CD14-positive monocyte (primary cell): ENCODE data around the gene DSTN. TPM values are rescaled to one million over a fixed set of nuclear protein-coding genes. Genes with fewer than 3 reads are reported as not detected.

Experiments used
- DNase-seq, 3 donors: peaks; one replicate each; pipeline ENCODE4 v3.0.0-alpha.2; 2011 to 2022
- H2AFZ ChIP-seq: 2 replicates; pipeline ENCODE4 v1.6.0; 2012; ENCODE audit warnings: mild to moderate bottlenecking, low read depth, low read length, inconsistent platforms; ENCODE audit not compliant: insufficient read depth, poor library complexity, severe bottlenecking
- H3K27ac ChIP-seq, 2 donors: 1 replicate in 1 of 2; 2 replicates in 1 of 2; pipeline ENCODE4 v1.5.1; 2012 to 2013; ENCODE audit warnings: low read length in 2 of 2, control low read depth in 1 of 2, inconsistent platforms in 1 of 2, low read depth in 1 of 2, mild to moderate bottlenecking in 1 of 2
- H3K27me3 ChIP-seq, 2 donors: one replicate each; pipeline versions ENCODE4 v1.6.0 to v1.6.1; 2011 to 2013; ENCODE audit warnings: low read length in 2 of 2; ENCODE audit not compliant: control insufficient read depth in 2 of 2, insufficient read depth in 2 of 2
- H3K36me3 ChIP-seq, 2 donors: replicated peaks in 1 of 2; 1 replicate in 1 of 2; 2 replicates in 1 of 2; pipeline versions ENCODE4 v1.5.1 to v1.6.1; 2012 to 2013; ENCODE audit warnings: low read length in 2 of 2, control low read depth in 1 of 2, inconsistent platforms in 1 of 2, mild to moderate bottlenecking in 1 of 2; ENCODE audit not compliant: insufficient read depth in 2 of 2, control insufficient read depth in 1 of 2
- H3K4me1 ChIP-seq, 2 donors: 1 replicate in 1 of 2; 2 replicates in 1 of 2; pipeline versions ENCODE4 v1.5.1 to v1.6.1; 2012 to 2013; ENCODE audit warnings: low read length in 2 of 2, control low read depth in 1 of 2, inconsistent platforms in 1 of 2, mild to moderate bottlenecking in 1 of 2, moderate library complexity in 1 of 2; ENCODE audit not compliant: insufficient read depth in 2 of 2, control insufficient read depth in 1 of 2
- H3K4me2 ChIP-seq: replicated peaks from 2 replicates; pipeline ENCODE3; 2012; ENCODE audit warnings: low read length, moderate library complexity, mild to moderate bottlenecking; ENCODE audit not compliant: poor library complexity, severe bottlenecking; ENCODE audit errors: extremely low read depth
- H3K4me3 ChIP-seq, 3 experiments: fragments of 200-600 bp in 1 of 3; sonication (generic) in 1 of 3; replicated peaks in 1 of 3; 1 replicate in 2 of 3; 2 replicates in 1 of 3; pipeline ENCODE4 v1.5.1; 2011 to 2013; ENCODE audit warnings: low read length in 3 of 3, mild to moderate bottlenecking in 3 of 3, control low read depth in 2 of 3, low read depth in 2 of 3, inconsistent platforms in 1 of 3, moderate library complexity in 1 of 3
- H3K79me2 ChIP-seq: 2 replicates; pipeline ENCODE4 v1.6.0; 2012; ENCODE audit warnings: mild to moderate bottlenecking, control low read depth, inconsistent platforms, low read length, moderate library complexity; ENCODE audit not compliant: insufficient read depth
- H3K9ac ChIP-seq: 2 replicates; pipeline ENCODE4 v1.6.0; 2017; ENCODE audit warnings: low read length, mild to moderate bottlenecking; ENCODE audit not compliant: insufficient read depth, poor library complexity, severe bottlenecking
- H3K9me3 ChIP-seq, 2 donors: replicated peaks in 1 of 2; 1 replicate in 1 of 2; 2 replicates in 1 of 2; pipeline versions ENCODE4 v1.5.1 to v1.6.1; 2012 to 2013; ENCODE audit warnings: low read length in 2 of 2, control low read depth in 1 of 2; ENCODE audit not compliant: control insufficient read depth in 1 of 2, insufficient read depth in 1 of 2
- H4K20me1 ChIP-seq: 2 replicates; pipeline ENCODE4 v1.6.0; 2012; ENCODE audit warnings: mild to moderate bottlenecking, low read length, control low read depth, moderate library complexity; ENCODE audit not compliant: insufficient read depth
- H3K27ac Mint-ChIP-seq, 7 donors: one replicate each; pipeline ENCODE4 v1.8.0; 2020; ENCODE audit warnings: mild to moderate bottlenecking in 7 of 7, mixed read lengths in 7 of 7, moderate library complexity in 6 of 7, inconsistent platforms in 2 of 7
- H3K27me3 Mint-ChIP-seq, 3 donors: one replicate each; pipeline ENCODE4 v1.8.0; 2021 to 2022; ENCODE audit warnings: low read depth in 3 of 3, mild to moderate bottlenecking in 3 of 3, mixed read lengths in 3 of 3, moderate library complexity in 3 of 3, inconsistent platforms in 1 of 3
- H3K36me3 Mint-ChIP-seq, 2 donors: one replicate each; pipeline ENCODE4 v1.8.0; 2020; ENCODE audit warnings: mixed read lengths in 2 of 2, inconsistent platforms in 1 of 2, mild to moderate bottlenecking in 1 of 2
- H3K4me1 Mint-ChIP-seq: one replicate; pipeline ENCODE4 v1.8.0; 2020; ENCODE audit warnings: mild to moderate bottlenecking, mixed read lengths
- H3K4me3 Mint-ChIP-seq, 2 donors: one replicate each; pipeline ENCODE4 v1.8.0; 2020; ENCODE audit warnings: mild to moderate bottlenecking in 2 of 2, mixed read lengths in 2 of 2, moderate library complexity in 1 of 2
- H3K9me3 Mint-ChIP-seq, 7 donors: one replicate each; pipeline ENCODE4 v1.8.0; 2020 to 2022; ENCODE audit warnings: mixed read lengths in 7 of 7, mild to moderate bottlenecking in 6 of 7, moderate library complexity in 6 of 7, inconsistent platforms in 2 of 7
- WGBS: methylation state at CpG from one replicate; pipeline ENCODE4 v1.1.5; 2013; ENCODE audit warnings: missing lambda C conversion rate; ENCODE audit not compliant: insufficient coverage; 5-methylcytosine and 5-hydroxymethylcytosine counted together
- intact Hi-C, 2 donors: fragments of 100-400 bp; cut with micrococcal nuclease; formaldehyde crosslinking; loops; one replicate each; pipeline versions ENCODE4 v1.15.0 to v1.15.1; 2023
- polyA plus RNA-seq, 3 donors: library from polyadenylated mRNA; depleted of rRNA in 1 of 3; unstranded in 2 of 3; stranded (reverse) in 1 of 3; fragments of 300-500 nt in 2 of 3; fragments of >200 nt in 1 of 3; fragmentation: Illumina TruSeq in 2 of 3; gene quantifications; 1 replicate in 2 of 3; 2 replicates in 1 of 3; pipeline ENCODE4 v1.2.3, GENCODE V29; 2012 to 2021
- TF ChIP-seq, protein P1 (sequence below): fragments of 200-600 bp; IDR thresholded peaks from one replicate; pipeline ENCODE4 v1.8.0; 2022; ENCODE audit warnings: antibody characterized with exemption, mild to moderate bottlenecking

DSTN gene
- polyA plus RNA-seq, 3 donors = 15.6 to 63.8 (median 58.4) TPM

DNA sequence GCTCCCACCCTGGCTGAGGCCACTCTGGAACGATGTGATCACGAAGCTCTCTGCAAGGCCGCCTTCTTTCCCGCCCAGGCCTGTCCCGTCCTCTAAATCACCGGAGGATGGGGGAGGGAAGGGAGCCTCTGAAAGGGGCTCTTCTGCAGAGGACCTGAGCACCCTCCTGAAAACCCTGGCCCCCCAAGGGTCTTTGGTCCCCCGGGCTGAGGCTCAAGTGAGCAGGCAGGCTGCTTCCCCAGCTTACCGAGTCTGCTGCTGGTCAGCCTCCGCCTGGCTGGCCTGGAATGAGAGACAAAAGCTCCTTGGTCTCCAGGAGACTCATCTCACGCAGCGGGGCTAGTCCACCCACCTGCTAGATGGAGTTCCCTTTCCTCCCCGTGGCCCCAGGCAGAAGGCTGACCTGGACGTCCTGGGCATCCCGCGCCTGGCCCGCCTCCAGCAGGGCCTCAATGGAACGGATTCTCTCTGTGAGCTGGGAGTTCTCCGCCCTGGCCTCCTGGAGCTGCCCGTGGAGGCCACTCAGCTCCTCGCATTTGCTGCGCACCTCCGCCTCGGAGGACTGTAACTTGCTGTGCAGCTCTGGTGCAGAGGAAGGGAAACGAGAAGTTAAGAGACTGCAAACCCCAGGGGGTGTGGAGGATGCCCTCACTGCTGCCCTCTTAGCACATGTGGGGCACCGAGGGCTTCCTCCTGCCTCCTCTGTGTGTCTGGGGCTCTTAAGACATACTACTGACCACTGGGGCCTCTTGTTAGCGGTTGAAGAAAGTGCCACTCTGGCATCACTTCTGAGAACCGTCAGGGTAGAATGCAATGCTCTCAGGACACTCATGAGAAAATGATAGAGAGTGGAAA is 57.5 kb downstream of the DSTN start:
- H4K20me1 ChIP-seq = no peaks in the 10 kb centered on the region
- H3K4me3 Mint-ChIP-seq = no peak overlapping the region
- peak overlapping the region in 5 of 7 donors; percentile 46 to 70 (median 52) for H3K27ac Mint-ChIP-seq
- no peaks in the 10 kb centered on the region for H3K9me3 Mint-ChIP-seq
- no peaks in the 10 kb centered on the region for H3K79me2 ChIP-seq
- intact Hi-C loops = no loop called here
- H3K27me3 ChIP-seq = no peaks in the 10 kb centered on the region
- H3K4me1 ChIP-seq = no peaks in the 10 kb centered on the region
- no peak overlapping the region for H2AFZ ChIP-seq
- peaks cover 15% of the 10 kb centered on the region for H3K4me1 Mint-ChIP-seq
- H3K9me3 ChIP-seq = no peaks in the 10 kb centered on the region
- no peak for DNase-seq
- H3K27ac ChIP-seq = no peak overlapping the region
- TF ChIP-seq, protein P1, sequence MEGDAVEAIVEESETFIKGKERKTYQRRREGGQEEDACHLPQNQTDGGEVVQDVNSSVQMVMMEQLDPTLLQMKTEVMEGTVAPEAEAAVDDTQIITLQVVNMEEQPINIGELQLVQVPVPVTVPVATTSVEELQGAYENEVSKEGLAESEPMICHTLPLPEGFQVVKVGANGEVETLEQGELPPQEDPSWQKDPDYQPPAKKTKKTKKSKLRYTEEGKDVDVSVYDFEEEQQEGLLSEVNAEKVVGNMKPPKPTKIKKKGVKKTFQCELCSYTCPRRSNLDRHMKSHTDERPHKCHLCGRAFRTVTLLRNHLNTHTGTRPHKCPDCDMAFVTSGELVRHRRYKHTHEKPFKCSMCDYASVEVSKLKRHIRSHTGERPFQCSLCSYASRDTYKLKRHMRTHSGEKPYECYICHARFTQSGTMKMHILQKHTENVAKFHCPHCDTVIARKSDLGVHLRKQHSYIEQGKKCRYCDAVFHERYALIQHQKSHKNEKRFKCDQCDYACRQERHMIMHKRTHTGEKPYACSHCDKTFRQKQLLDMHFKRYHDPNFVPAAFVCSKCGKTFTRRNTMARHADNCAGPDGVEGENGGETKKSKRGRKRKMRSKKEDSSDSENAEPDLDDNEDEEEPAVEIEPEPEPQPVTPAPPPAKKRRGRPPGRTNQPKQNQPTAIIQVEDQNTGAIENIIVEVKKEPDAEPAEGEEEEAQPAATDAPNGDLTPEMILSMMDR = no peak
- peaks cover 80 to 97% of the 10 kb centered on the region in 2 donors for H3K36me3 Mint-ChIP-seq
- peaks cover 96 to 100% of the 10 kb centered on the region in 2 donors for H3K36me3 ChIP-seq
- WGBS = 46% methylated on average over 17 of the region's 27 CpGs
- no peak overlapping the region for H3K4me3 ChIP-seq
- no peak overlapping the region for H3K4me2 ChIP-seq
- peaks cover 0 to 1% (median 0%) of the 10 kb centered on the region in 3 donors for H3K27me3 Mint-ChIP-seq
- no peak overlapping the region for H3K9ac ChIP-seq

DNA sequence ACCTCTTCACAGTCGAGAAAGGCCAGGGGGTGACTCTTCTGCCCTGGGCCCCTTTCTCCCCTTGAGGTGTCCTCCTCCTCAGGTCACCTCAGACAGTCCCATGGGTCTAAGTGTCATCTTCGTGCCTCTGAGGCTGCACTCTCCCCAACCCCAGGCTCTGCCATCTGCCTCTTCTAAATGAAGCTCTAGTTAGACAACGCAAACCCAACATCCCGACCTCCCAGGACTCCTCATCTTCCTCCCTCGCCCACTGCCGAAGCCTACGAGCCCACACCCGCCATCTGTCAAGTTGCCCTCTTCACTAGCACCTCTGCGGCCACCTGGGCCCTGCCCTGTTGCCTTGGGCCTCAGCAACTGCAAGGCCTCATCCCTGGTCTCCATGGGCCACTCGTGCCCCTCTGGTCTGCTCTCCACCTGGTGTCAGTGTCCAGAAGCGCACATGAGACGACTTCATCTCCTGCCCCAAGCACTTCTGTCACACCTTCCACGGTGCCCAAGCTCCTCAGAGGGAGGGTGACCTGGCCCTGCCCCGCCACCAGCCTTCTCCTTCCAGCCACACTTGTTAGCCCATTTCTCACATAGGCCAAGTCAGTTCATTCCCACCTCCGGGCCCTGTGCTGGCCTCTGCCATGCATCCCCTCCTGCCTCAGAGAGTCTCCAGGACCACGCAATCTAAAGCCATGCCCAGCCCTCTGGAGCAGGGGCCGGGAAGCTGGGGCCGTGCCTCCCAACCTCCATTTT is 58.4 kb downstream of the DSTN start:
- no peaks in the 10 kb centered on the region for H3K4me1 ChIP-seq
- Mint-ChIP-seq H3K36me3 (peaks cover 85 to 98% of the 10 kb centered on the region in 2 donors), H3K27me3 (peaks cover 0 to 1% (median 0%) of the 10 kb centered on the region in 3 donors), H3K4me3 (no peak overlapping the region), H3K9me3 (no peaks in the 10 kb centered on the region), H3K27ac (peak overlapping the region in 6 of 7 donors; percentile 37 to 74 (median 57)), H3K4me1 (peaks cover 15% of the 10 kb centered on the region)
- H3K9me3 ChIP-seq = no peaks in the 10 kb centered on the region
- no peaks in the 10 kb centered on the region for H4K20me1 ChIP-seq
- no peak overlapping the region for H2AFZ ChIP-seq
- intact Hi-C loops = no loop called here
- WGBS = 92% methylated on average over 18 of the region's 18 CpGs
- no peak for DNase-seq
- no peaks in the 10 kb centered on the region for H3K27me3 ChIP-seq
- no peak overlapping the region for H3K9ac ChIP-seq
- H3K36me3 ChIP-seq = peaks cover 96 to 100% of the 10 kb centered on the region in 2 donors
- no peak overlapping the region for H3K4me2 ChIP-seq
- no peak overlapping the region for H3K4me3 ChIP-seq
- no peaks in the 10 kb centered on the region for H3K79me2 ChIP-seq
- peak overlapping the region in 1 of 2 donors; percentile 11 for H3K27ac ChIP-seq
- TF ChIP-seq, protein P1 = no peak
